Loucy (cell line): ENCODE results near the gene GASK1A.

Experiments used
- H2AFZ ChIP-seq: fragments of 200-600 bp; sonication (generic); 2 replicates; pipeline ENCODE4 v1.6.0; 2016; ENCODE audit warnings: antibody characterized with exemption, mild to moderate bottlenecking, low read length, moderate library complexity
- H3F3A ChIP-seq: fragments of 200-600 bp; 2 replicates; pipeline ENCODE4 v1.6.0; 2016; ENCODE audit warnings: antibody characterized with exemption, low read depth, mild to moderate bottlenecking
- H3K27me3 ChIP-seq: fragments of 200-600 bp; sonication (generic); 2 replicates; pipeline ENCODE4 v1.6.1; 2014; ENCODE audit warnings: low read length, mild to moderate bottlenecking; ENCODE audit not compliant: insufficient read depth, poor library complexity, severe bottlenecking
- H3K36me3 ChIP-seq: fragments of 200-600 bp; sonication (generic); 2 replicates; pipeline ENCODE4 v1.6.1; 2016; ENCODE audit warnings: low read length; ENCODE audit not compliant: insufficient read depth
- H3K4me1 ChIP-seq: fragments of 200-600 bp; sonication (generic); 2 replicates; pipeline ENCODE4 v1.5.1; 2014; ENCODE audit warnings: low read length, mild to moderate bottlenecking; ENCODE audit not compliant: insufficient read depth, poor library complexity, severe bottlenecking
- H3K4me2 ChIP-seq: fragments of 200-600 bp; sonication (generic); 2 replicates; pipeline ENCODE4 v1.6.0; 2014; ENCODE audit warnings: antibody characterized with exemption, low read length, low read depth, mild to moderate bottlenecking; ENCODE audit not compliant: poor library complexity, severe bottlenecking
- H3K4me3 ChIP-seq: fragments of 200-600 bp; sonication (generic); 2 replicates; pipeline ENCODE4 v1.5.1; 2014; ENCODE audit warnings: low read length, mild to moderate bottlenecking, mixed read lengths; ENCODE audit not compliant: poor library complexity, severe bottlenecking
- H3K79me2 ChIP-seq: fragments of 200-600 bp; sonication (generic); 2 replicates; pipeline ENCODE4 v1.6.1; 2014; ENCODE audit warnings: low read length; ENCODE audit not compliant: insufficient read depth
- H3K9ac ChIP-seq: fragments of 200-600 bp; sonication (generic); 2 replicates; pipeline ENCODE4 v1.6.0; 2014; ENCODE audit warnings: mild to moderate bottlenecking, low read depth, low read length, moderate library complexity; ENCODE audit not compliant: poor library complexity, severe bottlenecking
- H3K9me2 ChIP-seq: fragments of 200-600 bp; sonication (generic); replicated peaks from 2 replicates; pipeline ENCODE4 v1.6.1; 2016; ENCODE audit warnings: low read depth, low read length, mixed read lengths
- H3K9me3 ChIP-seq: fragments of 200-600 bp; sonication (generic); 2 replicates; pipeline ENCODE4 v1.6.1; 2014; ENCODE audit warnings: mild to moderate bottlenecking, antibody characterized with exemption, low read length, low read depth; ENCODE audit not compliant: insufficient read depth
- H4K20me1 ChIP-seq: fragments of 200-600 bp; sonication (generic); 2 replicates; pipeline ENCODE4 v1.6.0; 2014; ENCODE audit warnings: antibody characterized with exemption, low read length, mild to moderate bottlenecking; ENCODE audit not compliant: insufficient read depth, poor library complexity, severe bottlenecking
- CTCF ChIP-seq: fragments of 200-600 bp; sonication (generic); conservative IDR thresholded peaks from 2 replicates; pipeline ENCODE4 v1.5.1; 2014; ENCODE audit warnings: mild to moderate bottlenecking, antibody characterized with exemption, low read length
- EZH2phosphoT487 ChIP-seq: fragments of 200-600 bp; IDR thresholded peaks from 2 replicates; pipeline ENCODE4 v1.6.1; 2018; ENCODE audit warnings: antibody characterized with exemption, mild to moderate bottlenecking, moderate library complexity, borderline replicate concordance

GASK1A gene

DNA sequence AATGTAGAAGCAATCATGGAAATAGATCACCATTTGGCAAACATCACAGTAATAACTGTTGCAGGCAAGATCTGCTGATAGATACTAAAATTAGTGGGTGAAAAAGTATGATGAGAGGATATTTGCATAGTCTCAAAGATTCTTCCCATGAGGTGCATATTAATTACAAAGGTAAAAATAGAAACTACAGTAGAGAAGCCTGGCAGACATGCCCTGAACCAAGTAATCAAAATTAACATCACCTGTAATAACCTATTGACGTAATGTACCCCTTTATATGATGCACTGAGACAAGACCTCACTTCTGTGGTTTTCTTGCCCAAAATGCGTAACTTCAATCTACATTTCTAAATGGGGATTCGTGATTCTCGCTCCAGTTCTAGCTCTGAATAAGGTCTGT lies 112.4 kb downstream of the GASK1A start:
- H3K36me3 ChIP-seq = no peaks in the 10 kb centered on the region
- no peaks in the 10 kb centered on the region for H3K27me3 ChIP-seq
- no peaks in the 10 kb centered on the region for H3K79me2 ChIP-seq
- H3F3A ChIP-seq = no peaks in the 10 kb centered on the region
- TF ChIP-seq EZH2phosphoT487 (no peak), CTCF (no peak)
- H3K4me3 ChIP-seq = no peak overlapping the region
- H4K20me1 ChIP-seq = no peaks in the 10 kb centered on the region
- H3K4me2 ChIP-seq = no peak overlapping the region
- H3K9me3 ChIP-seq = no peaks in the 10 kb centered on the region
- H2AFZ ChIP-seq = no peak overlapping the region
- H3K9ac ChIP-seq = no peak overlapping the region
- peaks cover 4% of the 10 kb centered on the region for H3K4me1 ChIP-seq
- no peaks in the 10 kb centered on the region for H3K9me2 ChIP-seq

DNA sequence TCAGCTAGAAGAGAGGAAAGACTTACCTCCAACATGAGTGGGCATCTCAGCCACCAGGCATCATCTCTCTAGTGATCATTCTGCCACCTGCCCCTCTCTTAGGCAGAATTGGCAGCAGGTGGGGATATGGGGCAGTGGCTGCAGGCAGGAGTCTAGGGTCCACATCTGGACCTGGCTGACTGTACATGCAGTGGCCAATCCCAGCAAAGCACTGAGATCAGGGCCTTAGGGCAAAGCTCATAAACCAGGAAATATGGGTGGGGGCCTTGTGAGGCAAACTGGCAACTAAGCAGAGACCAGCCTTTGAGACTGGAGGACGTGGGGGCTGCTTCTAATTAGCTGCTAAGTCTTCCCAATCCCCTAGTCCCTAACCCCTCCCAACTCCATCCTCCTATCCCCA lies 113.9 kb downstream of the GASK1A start:
- TF ChIP-seq EZH2phosphoT487 (no peak), CTCF (no peak)
- no peaks in the 10 kb centered on the region for H3K36me3 ChIP-seq
- no peaks in the 10 kb centered on the region for H3K27me3 ChIP-seq
- no peaks in the 10 kb centered on the region for H4K20me1 ChIP-seq
- H2AFZ ChIP-seq = no peak overlapping the region
- H3K79me2 ChIP-seq = no peaks in the 10 kb centered on the region
- H3K4me1 ChIP-seq = no peaks in the 10 kb centered on the region
- H3K9me2 ChIP-seq = no peaks in the 10 kb centered on the region
- H3K4me2 ChIP-seq = no peak overlapping the region
- no peaks in the 10 kb centered on the region for H3K9me3 ChIP-seq
- no peak overlapping the region for H3K9ac ChIP-seq
- H3F3A ChIP-seq = no peaks in the 10 kb centered on the region
- H3K4me3 ChIP-seq = no peak overlapping the region

GRCh38 chr3:43093974-43094373 lies 114.9 kb downstream of the GASK1A start:
- H3K9ac ChIP-seq = no peak overlapping the region
- H3K4me1 ChIP-seq = no peaks in the 10 kb centered on the region
- TF ChIP-seq EZH2phosphoT487 (no peak), CTCF (no peak)

More at GRCh38 chr3:43093974-43094373, 114.9 kb downstream of the GASK1A start:
- H3K27me3 ChIP-seq = no peaks in the 10 kb centered on the region
- no peak overlapping the region for H3K4me2 ChIP-seq
- no peaks in the 10 kb centered on the region for H3K79me2 ChIP-seq
- no peak overlapping the region for H2AFZ ChIP-seq
- no peaks in the 10 kb centered on the region for H3K36me3 ChIP-seq
- no peaks in the 10 kb centered on the region for H3F3A ChIP-seq
- H3K4me3 ChIP-seq = no peak overlapping the region
- no peaks in the 10 kb centered on the region for H4K20me1 ChIP-seq
- no peaks in the 10 kb centered on the region for H3K9me2 ChIP-seq
- H3K9me3 ChIP-seq = no peaks in the 10 kb centered on the region
